Neuron (in vitro differentiated cells): ENCODE data around the gene MAPRE2.
"Not testable (repeated sequence)": the region's sequence is repeated elsewhere in the genome, so short reads cannot be mapped to it uniquely, and the experiment has no call there.

ENCODE experiments used
- H2AFZ ChIP-seq: one replicate; pipeline ENCODE4 v1.6.1; 2013; ENCODE audit warnings: low read depth, mild to moderate bottlenecking, inconsistent platforms, low read length, moderate library complexity
- H3K27me3 ChIP-seq: one replicate; pipeline ENCODE4 v1.6.1; 2013; ENCODE audit warnings: low read length; ENCODE audit not compliant: insufficient read depth
- H3K36me3 ChIP-seq: one replicate; pipeline ENCODE4 v1.6.1; 2013; ENCODE audit warnings: low read length; ENCODE audit not compliant: insufficient read depth
- H3K4me1 ChIP-seq: one replicate; pipeline ENCODE4 v1.6.1; 2013; ENCODE audit warnings: low read length; ENCODE audit not compliant: insufficient read depth
- H3K4me3 ChIP-seq: 2 replicates; pipeline ENCODE4 v1.5.1; 2013; ENCODE audit warnings: mild to moderate bottlenecking, low read length, moderate library complexity
- H3K9me3 ChIP-seq: one replicate; pipeline ENCODE4 v1.6.1; 2013; ENCODE audit warnings: low read length

MAPRE2 gene

DNA sequence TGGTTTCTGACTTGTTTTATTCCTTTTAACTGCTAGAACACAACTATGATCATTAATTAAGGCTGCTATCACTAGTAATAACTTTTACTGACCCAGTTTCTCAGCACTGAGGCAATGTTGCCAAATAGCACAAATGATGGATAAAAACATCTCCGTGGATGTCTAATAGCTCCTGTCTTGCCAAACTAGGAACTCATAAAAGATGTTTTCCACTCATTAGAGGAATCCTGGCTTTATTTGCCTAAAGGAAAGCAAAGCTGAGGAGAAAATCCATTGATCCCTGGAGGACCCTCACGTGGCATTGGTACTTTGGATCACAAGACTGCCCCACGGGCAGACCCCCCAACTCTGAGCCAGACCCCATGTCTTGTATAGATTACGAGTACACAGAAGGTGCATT, 103.5 kb downstream of the MAPRE2 start:
- Histone ChIP-seq H2AFZ (no peak overlapping the region), H3K36me3 (no peaks in the 10 kb centered on the region), H3K9me3 (no peaks in the 10 kb centered on the region), H3K4me1 (no peaks in the 10 kb centered on the region), H3K27me3 (no peaks in the 10 kb centered on the region), H3K4me3 (no peak overlapping the region)

- H2AFZ ChIP-seq, H3K36me3 ChIP-seq, H3K27me3 ChIP-seq, H3K9me3 ChIP-seq, H3K4me3 ChIP-seq, H3K4me1 ChIP-seq: not testable (repeated sequence)
These were observed 109.0 kb downstream of the MAPRE2 start for GRCh38 chr18:35150195-35150594.

- Histone ChIP-seq H3K9me3 (no peaks in the 10 kb centered on the region), H3K36me3 (no peaks in the 10 kb centered on the region), H3K4me3 (no peak overlapping the region), H3K27me3 (no peaks in the 10 kb centered on the region), H3K4me1 (no peaks in the 10 kb centered on the region), H2AFZ (no peak overlapping the region)
These were observed 112.5 kb downstream of the MAPRE2 start for GRCh38 chr18:35153609-35154272.

- H3K36me3 ChIP-seq, result no peaks in the 10 kb centered on the region
- no peaks in the 10 kb centered on the region for H3K27me3 ChIP-seq
- H3K9me3 ChIP-seq, result no peaks in the 10 kb centered on the region
- H3K4me1 ChIP-seq, result no peaks in the 10 kb centered on the region
- no peak overlapping the region for H3K4me3 ChIP-seq
- no peak overlapping the region for H2AFZ ChIP-seq
These were observed 114.3 kb downstream of the MAPRE2 start for GRCh38 chr18:35155398-35156117.

GRCh38 chr18:35157181-35157580, 116.0 kb downstream of the MAPRE2 start:
- Histone ChIP-seq H3K4me3 (no peak overlapping the region), H2AFZ (no peak overlapping the region), H3K9me3 (no peaks in the 10 kb centered on the region), H3K27me3 (no peaks in the 10 kb centered on the region), H3K4me1 (no peaks in the 10 kb centered on the region), H3K36me3 (no peaks in the 10 kb centered on the region)

- H3K4me3 ChIP-seq, result no peak overlapping the region
- H2AFZ ChIP-seq, result no peak overlapping the region
- no peaks in the 10 kb centered on the region for H3K27me3 ChIP-seq
- H3K36me3 ChIP-seq, result no peaks in the 10 kb centered on the region
- no peaks in the 10 kb centered on the region for H3K9me3 ChIP-seq
- H3K4me1 ChIP-seq, result no peaks in the 10 kb centered on the region
These were observed 117.7 kb downstream of the MAPRE2 start for GRCh38 chr18:35158728-35159450.

- H3K27me3 ChIP-seq, result no peaks in the 10 kb centered on the region
- no peaks in the 10 kb centered on the region for H3K36me3 ChIP-seq
- H3K4me3 ChIP-seq, result no peak overlapping the region
- H3K4me1 ChIP-seq, result no peaks in the 10 kb centered on the region
- no peaks in the 10 kb centered on the region for H3K9me3 ChIP-seq
- no peak overlapping the region for H2AFZ ChIP-seq
These were observed 118.6 kb downstream of the MAPRE2 start for GRCh38 chr18:35159782-35160181.

DNA sequence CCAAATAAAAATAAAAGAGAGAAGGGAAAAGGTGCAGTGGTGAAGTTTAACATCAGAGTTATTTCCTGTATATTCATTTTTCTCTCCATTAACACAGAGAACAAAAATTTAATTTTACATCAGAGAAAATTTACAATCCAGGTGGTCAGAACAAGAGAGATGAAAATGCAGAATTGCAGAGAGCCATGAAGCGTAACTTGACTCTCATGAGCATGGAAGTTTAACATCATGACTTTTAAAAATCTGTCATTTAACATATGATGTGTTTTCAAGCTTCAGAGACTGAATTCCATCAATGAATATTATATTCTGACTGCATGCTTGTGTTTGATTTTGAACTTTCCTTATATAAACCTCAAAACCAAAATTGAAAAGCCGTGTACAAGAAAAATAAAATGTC, 120.3 kb downstream of the MAPRE2 start:
- H3K9me3 ChIP-seq, result no peaks in the 10 kb centered on the region
- H2AFZ ChIP-seq, result no peak overlapping the region
- no peaks in the 10 kb centered on the region for H3K36me3 ChIP-seq
- H3K4me1 ChIP-seq, result no peaks in the 10 kb centered on the region
- H3K27me3 ChIP-seq, result no peaks in the 10 kb centered on the region
- no peak overlapping the region for H3K4me3 ChIP-seq

- Histone ChIP-seq H3K9me3 (no peaks in the 10 kb centered on the region), H3K4me1 (no peaks in the 10 kb centered on the region), H2AFZ (no peak overlapping the region), H3K27me3 (no peaks in the 10 kb centered on the region), H3K4me3 (no peak overlapping the region), H3K36me3 (no peaks in the 10 kb centered on the region)
These were observed 120.7 kb downstream of the MAPRE2 start for GRCh38 chr18:35161934-35162333.

DNA sequence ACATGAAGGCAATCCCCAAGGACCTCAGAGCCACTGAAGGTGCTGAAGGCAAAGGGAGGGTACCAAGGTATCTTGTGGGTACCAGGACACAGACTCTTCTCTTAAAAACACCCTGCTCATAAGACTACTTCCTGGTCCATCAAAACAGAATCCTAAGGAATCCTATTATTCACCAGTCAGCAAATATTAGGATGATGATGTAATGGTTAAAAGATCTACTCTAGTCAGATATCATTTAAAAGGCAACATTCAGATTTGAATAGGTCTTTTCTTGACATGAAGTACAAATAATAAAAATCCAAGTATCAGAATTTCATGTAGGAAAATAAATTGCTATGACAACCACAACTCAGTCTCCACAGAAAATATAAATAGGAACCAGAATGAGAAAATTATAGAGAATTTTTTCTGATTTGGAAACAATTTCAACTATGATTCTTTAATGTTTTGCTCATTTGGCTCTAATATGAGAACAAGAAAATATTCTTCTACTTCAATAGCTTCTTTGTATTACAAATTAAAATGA, 121.9 kb downstream of the MAPRE2 start:
- Histone ChIP-seq H3K36me3 (no peaks in the 10 kb centered on the region), H3K9me3 (no peaks in the 10 kb centered on the region), H3K27me3 (no peaks in the 10 kb centered on the region), H3K4me3 (no peak overlapping the region), H2AFZ (no peak overlapping the region), H3K4me1 (no peaks in the 10 kb centered on the region)

DNA sequence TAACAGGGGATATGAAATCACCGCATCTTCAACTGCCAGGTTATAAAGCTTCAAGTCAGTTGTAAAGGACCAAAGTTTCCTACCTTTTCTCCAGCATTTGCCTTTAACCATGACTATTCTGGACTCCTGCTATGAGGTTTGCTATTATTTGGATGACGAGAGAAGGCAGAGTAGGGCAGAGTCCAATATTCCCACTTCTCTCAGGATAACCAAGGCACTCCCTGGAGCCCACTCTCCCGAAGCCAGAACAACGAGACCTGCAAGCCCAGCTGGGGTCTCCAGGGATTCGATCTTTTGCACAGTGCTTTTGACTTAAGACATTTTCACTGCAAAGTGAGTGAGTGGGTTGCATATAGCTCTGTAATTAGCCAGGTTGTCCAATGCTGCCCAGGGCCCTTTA, 122.5 kb downstream of the MAPRE2 start:
- H3K9me3 ChIP-seq, result no peaks in the 10 kb centered on the region
- H3K4me3 ChIP-seq, result no peak overlapping the region
- no peaks in the 10 kb centered on the region for H3K27me3 ChIP-seq
- no peaks in the 10 kb centered on the region for H3K4me1 ChIP-seq
- H2AFZ ChIP-seq, result no peak overlapping the region
- no peaks in the 10 kb centered on the region for H3K36me3 ChIP-seq

DNA sequence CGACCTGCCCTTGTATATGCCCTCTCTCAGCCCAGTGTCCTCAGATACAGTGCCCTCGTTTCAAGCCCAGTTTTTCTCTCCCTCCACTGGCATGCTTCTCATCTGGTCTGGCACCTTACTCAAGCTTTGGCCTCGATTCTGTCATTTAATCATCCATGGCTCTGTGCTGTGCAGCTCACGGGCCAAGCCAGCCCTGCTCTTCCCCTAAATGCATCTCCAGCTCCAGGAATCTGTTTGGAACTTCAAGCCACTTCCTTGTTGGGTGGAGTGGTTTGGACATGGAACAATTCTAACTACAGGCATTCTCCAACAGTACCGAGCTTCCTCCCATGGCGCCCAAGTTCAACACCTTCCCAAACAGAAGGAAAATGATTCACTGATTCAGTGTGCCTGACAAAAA, 122.9 kb downstream of the MAPRE2 start:
- H3K36me3 ChIP-seq, result no peaks in the 10 kb centered on the region
- no peak overlapping the region for H3K4me3 ChIP-seq
- no peaks in the 10 kb centered on the region for H3K27me3 ChIP-seq
- no peak overlapping the region for H2AFZ ChIP-seq
- H3K9me3 ChIP-seq, result no peaks in the 10 kb centered on the region
- no peaks in the 10 kb centered on the region for H3K4me1 ChIP-seq

DNA sequence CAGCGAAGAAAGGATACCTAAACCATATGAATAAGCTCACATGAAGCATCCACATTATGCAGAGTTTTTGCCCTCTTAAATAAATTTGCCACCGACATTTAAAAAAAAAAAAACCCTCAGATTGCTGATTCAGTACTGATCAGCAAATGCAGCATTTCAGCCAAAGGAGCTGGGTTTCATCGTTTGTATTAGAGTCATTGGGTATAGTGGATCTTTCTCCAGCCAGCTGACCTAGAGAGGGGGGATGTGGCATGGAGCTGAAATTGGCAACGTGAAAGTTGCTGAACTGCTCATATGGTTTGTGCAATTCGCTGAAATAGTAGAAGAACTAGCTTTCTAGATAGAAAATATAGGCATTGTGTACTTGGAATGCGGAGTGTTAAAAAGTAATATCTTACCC, 126.1 kb downstream of the MAPRE2 start:
- no peaks in the 10 kb centered on the region for H3K36me3 ChIP-seq
- H3K9me3 ChIP-seq, result no peaks in the 10 kb centered on the region
- H3K4me1 ChIP-seq, result no peaks in the 10 kb centered on the region
- no peak overlapping the region for H3K4me3 ChIP-seq
- no peaks in the 10 kb centered on the region for H3K27me3 ChIP-seq
- H2AFZ ChIP-seq, result no peak overlapping the region
